ENCODE results near the gene LIN54.

GRCh38 chr4:82909326-82909725 is 101.3 kb downstream of the LIN54 start:
- TF ChIP-seq CTCF (optimal IDR thresholded peaks at IDR 0.05 in 1 of 3, IDR thresholded peaks at IDR 0.05 in 1 of 3, conservative IDR thresholded peaks at IDR 0.05 in 1 of 3; ENCODE audit: extremely low read depth in 1 of 3, insufficient read depth in 2 of 3, low read length in 3 of 3) = no peak
- TF ChIP-seq EZH2 (IDR thresholded peaks at IDR 0.05; ENCODE audit: low read length) = no peak
